ENCODE results near the gene C1QTNF8. TPM values are rescaled to one million over a fixed set of nuclear protein-coding genes. Genes with fewer than 3 reads are reported as not detected.

Gene C1QTNF8
- total RNA-seq, 4 donors from 2014 or later, result not detected

- no peak for TF ChIP-seq CTCF (IDR thresholded peaks at IDR 0.05)
- TF ChIP-seq POLR2A (IDR thresholded peaks at IDR 0.05), result no peak
These were observed 51.4 kb downstream of the C1QTNF8 start for GRCh38 chr16:1044460-1045309.

GRCh38 chr16:1043881-1044451 lies 52.1 kb downstream of the C1QTNF8 start:
- H3K36me3 ChIP-seq, result no peaks in the 10 kb centered on the region
- no peaks in the 10 kb centered on the region for H3K4me1 ChIP-seq
- TF ChIP-seq CTCF (IDR thresholded peaks at IDR 0.05), result no peak
- DNase-seq, result no peak
- H3K9me3 ChIP-seq, result no peaks in the 10 kb centered on the region
- H3K27ac ChIP-seq, result no peak overlapping the region
- H3K4me3 ChIP-seq, result no peak overlapping the region
- H3K27me3 ChIP-seq, result peaks cover 0 to 9% of the 10 kb centered on the region in 2 donors

More at GRCh38 chr16:1044460-1045309, 51.4 kb downstream of the C1QTNF8 start:
- no peaks in the 10 kb centered on the region for H3K36me3 ChIP-seq
- no peak overlapping the region for H3K4me3 ChIP-seq
- peaks cover 0 to 9% of the 10 kb centered on the region in 2 donors for H3K27me3 ChIP-seq
- H3K9me3 ChIP-seq, result no peaks in the 10 kb centered on the region
- no peak overlapping the region for H3K27ac ChIP-seq
- H3K4me1 ChIP-seq, result no peaks in the 10 kb centered on the region
- no peak for DNase-seq

GRCh38 chr16:1042866-1043265 lies 53.2 kb downstream of the C1QTNF8 start:
- Histone ChIP-seq H3K27me3 (no peaks in the 10 kb centered on the region), H3K27ac (no peak overlapping the region), H3K4me3 (no peak overlapping the region), H3K9me3 (no peaks in the 10 kb centered on the region), H3K4me1 (no peaks in the 10 kb centered on the region), H3K36me3 (no peaks in the 10 kb centered on the region)
- TF ChIP-seq CTCF (IDR thresholded peaks at IDR 0.05) (no peak), POLR2A (IDR thresholded peaks at IDR 0.05) (no peak)
- no peak for DNase-seq

- Histone ChIP-seq H3K36me3 (no peaks in the 10 kb centered on the region), H3K9me3 (no peaks in the 10 kb centered on the region), H3K4me3 (no peak overlapping the region), H3K27ac (no peak overlapping the region), H3K4me1 (no peaks in the 10 kb centered on the region), H3K27me3 (no peaks in the 10 kb centered on the region)
- no peak for DNase-seq
- no peak for TF ChIP-seq POLR2A (IDR thresholded peaks at IDR 0.05)
- TF ChIP-seq CTCF (IDR thresholded peaks at IDR 0.05), result no peak
These were observed 53.8 kb downstream of the C1QTNF8 start for GRCh38 chr16:1042049-1042744.

- H3K27ac ChIP-seq, result no peak overlapping the region
- H3K27me3 ChIP-seq, result no peaks in the 10 kb centered on the region
- DNase-seq, result no peak
These were observed 55.7 kb downstream of the C1QTNF8 start for GRCh38 chr16:1040346-1040745.

More at GRCh38 chr16:1040346-1040745, 55.7 kb downstream of the C1QTNF8 start:
- Histone ChIP-seq H3K4me1 (no peaks in the 10 kb centered on the region), H3K4me3 (no peak overlapping the region), H3K36me3 (no peaks in the 10 kb centered on the region), H3K9me3 (no peaks in the 10 kb centered on the region)
- TF ChIP-seq CTCF (IDR thresholded peaks at IDR 0.05), result no peak
- no peak for TF ChIP-seq POLR2A (IDR thresholded peaks at IDR 0.05)

All from Peyer's patch (tissue), 4 donors.